ENCODE data around the gene NR3C2.

NR3C2 gene

DNA sequence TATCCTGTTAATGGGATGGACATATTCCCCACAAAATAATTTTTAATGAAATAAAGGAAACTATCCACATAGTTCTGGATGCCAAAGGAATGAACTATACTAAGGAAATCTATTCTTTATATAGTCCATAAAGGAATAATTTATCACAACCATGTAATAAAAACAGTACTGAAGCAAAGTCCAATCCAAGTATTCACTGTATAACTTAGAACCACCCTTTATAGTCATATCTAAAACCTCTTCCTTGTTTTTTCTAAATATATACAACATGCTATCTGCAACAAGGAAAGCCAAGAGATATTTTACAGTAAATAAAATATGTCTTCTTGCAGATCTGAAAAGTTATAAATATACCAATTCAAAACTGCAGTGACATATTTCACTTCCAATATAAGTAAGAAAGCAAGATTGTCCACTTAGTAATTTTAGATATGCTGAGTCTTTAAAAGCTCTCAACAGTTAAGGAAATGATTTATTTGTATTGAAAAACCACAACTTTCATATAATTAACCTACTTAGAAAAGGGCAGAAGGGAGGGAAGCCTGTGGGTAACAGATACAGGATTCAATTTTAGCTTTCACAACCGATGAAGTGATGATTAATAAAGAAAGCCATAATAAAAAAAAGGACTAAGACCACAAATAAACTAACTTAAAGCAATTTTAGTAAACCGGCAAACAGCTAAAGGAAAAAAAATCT is 8.0 kb downstream of the NR3C2 start:
- no peak for DNase-seq

DNA sequence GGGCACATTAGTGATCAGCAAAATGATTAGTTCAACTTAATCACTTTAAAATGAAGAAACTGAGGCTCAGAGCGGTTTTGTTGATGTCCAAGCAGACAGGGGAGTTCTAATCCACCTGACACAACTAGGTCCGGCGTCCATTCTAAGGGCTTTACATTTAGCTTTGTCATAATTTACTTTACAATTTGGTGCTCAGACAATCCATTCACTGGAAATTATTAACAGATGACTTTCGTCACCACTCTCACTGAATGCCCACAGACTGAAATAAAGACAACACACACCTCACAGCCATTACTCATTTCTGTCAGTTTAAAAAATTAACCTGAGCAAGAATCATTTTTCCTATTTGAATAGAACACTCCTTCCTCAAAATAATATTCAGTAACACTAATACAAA is 10.8 kb downstream of the NR3C2 start:
- DNase-seq = no peak

DNA sequence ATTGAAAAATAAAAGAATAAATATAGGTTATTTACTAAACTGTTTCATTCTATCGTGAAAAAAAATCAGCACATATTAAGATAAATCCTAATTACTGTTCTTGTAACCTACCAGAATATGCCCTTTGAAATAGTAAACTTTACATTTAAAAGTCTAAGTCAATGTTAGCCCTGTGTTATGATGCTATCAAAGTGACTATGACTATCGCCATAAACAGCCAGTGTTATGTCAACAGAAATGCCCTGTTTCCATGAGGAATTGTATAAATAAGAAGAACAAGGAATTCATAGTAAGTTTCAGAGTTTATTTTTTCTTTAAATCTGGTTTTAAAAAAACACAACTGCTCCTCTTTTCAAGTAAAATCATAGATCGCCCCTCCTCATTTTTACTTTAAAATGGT is 11.4 kb downstream of the NR3C2 start:
- no peak for DNase-seq

DNA sequence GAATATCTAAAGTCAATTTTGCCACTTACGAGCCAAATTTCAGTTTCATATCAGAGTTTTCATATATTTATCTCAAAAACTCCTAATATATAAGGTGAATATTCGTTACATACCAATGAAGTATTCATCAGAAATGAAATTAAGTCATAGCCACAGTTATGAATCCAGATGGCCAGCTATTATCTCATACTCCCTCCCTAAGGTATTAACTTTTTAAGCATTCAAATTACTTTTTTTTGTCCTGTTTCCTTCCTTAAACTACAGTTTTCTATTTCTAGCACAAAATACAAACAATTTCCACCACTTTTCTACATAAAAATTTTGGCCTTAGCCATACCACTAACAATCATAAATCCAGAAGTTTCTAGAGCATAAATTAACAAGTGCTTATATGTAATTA is 13.0 kb downstream of the NR3C2 start:
- DNase-seq = no peak

DNA sequence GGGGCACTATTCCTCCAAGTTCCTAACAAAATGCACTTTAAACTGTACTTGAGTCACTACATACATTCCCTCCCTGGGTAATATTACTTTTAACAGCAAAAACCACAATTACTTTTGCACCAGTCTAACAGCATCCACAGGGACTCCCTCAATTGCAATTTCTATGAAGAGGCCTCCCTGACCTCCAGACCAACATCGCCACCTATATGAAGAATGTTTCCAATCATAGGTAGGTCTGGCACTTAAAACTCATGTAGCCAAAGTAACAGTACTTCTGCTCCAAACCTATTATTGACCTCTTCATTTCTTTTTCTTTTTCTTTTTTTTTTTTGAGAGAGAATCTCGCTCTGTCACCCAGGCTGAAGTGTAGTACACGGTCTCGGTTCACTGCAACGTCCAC is 15.6 kb downstream of the NR3C2 start:
- no peak for DNase-seq

DNA sequence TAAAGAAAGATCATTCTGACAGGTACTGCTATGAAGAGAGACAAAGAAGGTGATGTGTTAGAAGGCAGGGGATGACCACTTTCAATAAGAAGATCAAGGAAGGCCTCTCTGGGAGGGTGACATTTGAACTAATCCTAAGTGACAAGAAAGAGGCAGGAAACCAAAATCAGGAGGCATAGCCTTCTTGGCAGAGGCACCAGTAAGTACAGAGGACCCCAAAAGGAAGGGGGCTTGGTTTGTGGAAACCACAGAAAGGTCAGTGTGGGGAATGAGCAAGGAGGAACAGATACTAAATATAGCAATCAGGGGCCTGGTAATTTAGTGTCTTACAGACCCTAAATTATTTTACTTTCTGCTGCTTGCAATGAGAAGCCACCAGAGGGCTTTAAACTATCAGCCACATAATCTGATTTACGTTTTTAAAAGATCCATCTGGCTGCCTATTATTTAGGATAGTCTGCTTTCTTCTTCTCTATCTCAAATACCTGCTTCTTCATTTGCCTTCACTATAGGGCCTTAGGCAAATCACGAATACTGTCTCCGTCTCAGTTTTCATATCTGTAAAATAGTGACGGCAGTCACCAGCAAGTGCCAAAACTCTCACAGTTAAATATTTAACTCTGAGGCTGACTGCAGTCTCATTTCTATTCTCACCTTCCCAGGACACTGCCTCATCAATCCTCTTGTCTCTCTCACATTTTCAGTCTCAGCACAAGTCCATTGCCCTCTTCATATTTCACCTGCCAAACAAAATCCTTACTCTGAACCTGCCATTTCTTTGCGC is 16.7 kb downstream of the NR3C2 start:
- DNase-seq = no peak

DNA sequence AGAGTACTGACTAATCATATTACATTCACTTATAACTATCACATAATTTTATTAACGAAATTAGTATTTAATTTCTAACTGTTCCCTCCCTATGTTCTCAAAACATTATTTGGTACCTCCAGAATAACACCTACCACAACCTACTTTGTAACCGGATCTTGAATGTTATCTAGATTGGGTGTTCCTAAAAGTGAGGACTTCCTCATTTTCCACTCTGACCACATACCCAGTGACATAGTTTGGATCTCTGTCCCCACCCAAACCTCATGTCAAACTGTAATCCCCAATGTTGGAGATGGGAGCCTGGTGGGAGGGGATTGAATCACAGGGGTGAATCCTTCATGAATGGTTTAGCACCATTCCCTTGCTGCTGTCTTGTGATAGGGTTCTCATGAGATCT is 21.8 kb downstream of the NR3C2 start:
- no peak for DNase-seq

DNA sequence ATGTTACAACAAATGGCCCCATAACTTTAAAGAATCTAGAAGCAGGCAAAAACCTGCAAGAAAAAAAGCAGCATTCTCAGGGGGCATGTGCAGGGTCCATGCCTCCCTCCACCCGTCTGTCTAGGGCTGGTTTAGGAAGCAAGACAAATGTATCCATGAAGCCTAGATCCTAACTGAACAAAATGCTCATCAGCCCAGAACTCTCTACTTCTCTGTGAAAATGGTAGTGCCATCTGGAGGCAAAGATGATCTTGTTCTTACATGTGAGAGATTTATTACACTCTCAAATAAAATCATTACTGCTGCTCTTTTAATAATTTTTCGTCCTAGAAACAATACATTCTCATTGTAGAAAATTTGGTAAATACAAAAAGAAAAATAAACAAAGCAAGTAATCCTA is 26.7 kb downstream of the NR3C2 start:
- no peak for DNase-seq

DNA sequence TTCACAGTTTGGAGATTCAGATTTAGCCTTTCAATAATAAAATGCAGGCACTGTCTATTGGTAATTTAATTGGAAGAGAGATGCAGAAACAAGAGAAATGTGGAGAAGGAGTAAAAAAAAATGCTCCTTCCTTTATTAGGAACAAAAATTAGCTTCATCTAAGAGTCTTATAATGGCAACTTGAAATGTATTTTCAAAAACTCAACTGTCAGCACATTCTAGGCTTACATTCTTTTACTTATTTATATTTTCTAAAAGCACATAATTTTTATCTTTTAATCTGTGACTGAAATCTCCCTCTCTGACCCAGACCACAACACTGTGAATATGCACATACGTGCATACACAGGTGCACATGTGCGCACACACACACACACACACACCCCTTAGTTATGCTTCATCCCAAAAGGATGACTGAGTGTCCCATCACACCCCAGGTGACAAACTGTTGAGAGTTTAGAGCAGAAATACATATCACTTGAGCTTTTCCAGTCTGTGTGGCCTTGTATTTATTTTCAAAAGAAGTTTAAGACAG is 29.7 kb downstream of the NR3C2 start:
- DNase-seq = no peak

DNA sequence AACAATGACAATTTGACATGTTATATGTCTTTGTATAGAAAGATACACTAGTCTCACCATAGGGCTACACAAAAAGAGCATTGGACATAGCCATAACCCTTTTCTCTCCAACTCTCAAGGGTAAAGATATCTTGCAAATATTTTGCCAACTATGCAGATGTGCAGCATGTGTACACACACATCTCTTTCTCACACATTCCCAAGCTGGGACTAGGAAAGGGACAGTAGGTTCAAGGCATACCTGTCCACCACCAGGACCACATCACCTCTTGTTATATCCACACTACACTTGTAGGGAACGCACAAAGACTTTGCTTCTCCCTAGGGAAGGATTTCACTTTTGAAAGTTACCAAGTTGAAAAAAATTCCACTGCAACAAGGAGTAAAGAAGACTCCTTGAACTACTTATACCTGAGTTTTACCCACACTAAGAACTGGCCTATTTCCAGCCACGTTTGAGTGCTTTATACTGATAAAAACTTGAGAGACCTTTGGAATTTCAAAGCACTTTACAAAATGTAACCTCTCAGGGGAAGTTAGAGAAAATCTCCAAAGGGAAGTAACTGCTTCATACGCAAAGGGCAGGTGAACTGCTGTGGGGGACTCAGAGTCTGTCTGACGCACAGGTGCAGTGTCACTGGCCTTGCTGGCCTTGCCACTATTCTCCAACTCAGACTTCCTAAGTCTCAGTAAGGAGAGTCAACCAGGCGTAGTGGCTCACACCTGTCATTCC is 36.9 kb downstream of the NR3C2 start:
- no peak for DNase-seq

DNA sequence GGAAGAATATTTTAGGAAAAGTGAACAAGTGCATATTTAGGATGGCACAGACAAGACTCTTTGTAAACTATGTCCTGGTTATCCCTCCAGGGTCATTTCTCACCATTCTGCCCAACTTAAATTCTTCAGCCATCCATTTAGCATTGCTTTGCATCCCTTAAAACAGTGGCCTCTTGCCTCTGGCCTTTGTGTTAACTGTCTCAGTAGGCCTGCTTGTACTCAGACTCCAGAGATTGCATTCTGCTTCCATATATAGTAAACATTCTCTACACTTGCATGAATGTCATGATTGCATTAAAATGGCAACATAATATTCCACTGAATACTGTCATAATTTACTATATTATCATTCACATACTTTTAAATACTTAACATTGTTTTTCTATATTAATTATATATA is 43.2 kb downstream of the NR3C2 start:
- no peak for DNase-seq

DNA sequence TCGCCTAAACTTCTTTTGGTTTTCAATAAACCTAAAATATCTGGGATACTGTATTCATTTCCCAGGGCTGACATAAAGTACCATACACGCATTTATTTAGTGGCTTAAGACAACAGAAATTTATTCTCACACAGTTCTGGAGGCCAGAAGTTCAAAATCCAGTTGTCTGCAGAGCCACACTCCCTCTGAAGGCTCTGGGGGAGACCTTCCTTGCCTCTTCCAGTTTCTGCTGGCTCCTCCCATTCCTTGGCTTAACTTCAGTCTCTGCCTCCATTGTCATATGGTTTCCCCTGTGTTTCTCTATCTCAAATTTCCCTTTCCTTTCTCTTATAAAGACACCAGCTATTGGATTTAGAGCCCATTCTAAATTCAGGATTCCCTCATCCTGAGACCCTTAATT is 44.4 kb downstream of the NR3C2 start:
- DNase-seq = no peak

DNA sequence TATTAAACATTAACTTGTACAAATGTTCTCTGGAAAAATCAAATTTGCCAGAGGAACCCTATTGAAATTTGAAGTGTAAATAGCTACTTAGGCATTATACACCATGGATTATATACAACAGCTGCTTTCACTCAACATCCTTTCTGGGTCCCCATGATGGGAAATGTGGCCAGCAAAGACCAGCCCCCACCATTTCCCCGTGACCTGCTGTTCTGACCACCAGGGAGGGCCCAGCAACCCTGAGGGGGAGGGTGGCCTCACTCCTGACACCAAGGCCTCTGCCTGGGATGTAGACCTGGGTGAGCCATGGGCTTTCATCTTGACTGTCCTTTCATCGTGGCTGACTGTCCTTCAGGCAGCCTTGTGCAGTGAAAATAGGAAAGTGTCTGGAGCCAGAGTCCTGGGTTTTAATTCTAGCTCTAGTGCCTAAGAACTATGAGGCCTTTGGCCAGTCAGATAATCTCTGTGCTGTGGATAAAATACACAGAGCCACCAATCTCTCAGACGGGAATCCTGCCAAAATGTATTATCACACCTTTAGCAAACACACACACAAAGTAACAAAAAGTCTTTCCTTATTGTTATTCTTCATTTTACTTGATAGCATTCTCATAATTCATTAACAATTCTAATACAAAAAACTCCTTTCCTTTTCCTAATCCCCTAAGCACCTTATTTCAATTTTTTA is 45.1 kb downstream of the NR3C2 start:
- no peak for DNase-seq

DNA sequence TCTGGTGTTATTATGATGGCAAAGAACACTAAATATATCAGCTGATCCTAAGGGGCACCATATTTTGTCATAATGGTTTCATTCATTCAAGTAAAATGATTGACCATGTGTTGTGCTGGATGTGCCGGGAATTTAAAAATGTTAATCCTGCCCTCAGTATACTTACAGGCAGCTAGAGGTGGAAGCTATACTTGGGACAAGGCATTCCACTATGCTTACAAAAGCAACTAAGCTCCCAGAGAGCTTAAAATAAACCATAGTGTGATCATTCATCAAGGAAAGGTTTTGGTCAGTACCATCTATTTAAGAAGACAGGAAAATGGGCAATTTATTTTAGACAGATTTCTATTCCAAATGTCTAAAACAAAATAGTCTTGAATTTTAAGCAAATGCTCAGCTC is 46.4 kb downstream of the NR3C2 start:
- DNase-seq = no peak

DNA sequence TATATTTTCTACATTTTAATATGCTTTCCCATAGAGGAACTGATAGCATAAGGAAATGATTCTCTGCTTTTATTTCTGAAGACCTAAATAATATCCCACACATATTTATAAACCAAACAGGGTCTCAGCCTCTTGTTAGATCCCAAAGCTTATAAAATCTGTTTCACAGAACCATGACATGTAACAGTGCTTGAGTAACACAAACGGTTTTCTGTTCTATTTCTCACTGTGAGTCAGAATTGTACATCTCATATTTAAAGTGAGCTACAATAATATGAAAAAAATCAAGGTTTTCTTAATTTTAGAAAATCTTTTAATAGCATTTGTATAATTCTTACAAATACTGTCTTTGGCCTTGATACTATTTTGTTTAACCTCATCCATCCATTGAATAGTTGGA is 51.2 kb downstream of the NR3C2 start:
- DNase-seq = no peak

DNA sequence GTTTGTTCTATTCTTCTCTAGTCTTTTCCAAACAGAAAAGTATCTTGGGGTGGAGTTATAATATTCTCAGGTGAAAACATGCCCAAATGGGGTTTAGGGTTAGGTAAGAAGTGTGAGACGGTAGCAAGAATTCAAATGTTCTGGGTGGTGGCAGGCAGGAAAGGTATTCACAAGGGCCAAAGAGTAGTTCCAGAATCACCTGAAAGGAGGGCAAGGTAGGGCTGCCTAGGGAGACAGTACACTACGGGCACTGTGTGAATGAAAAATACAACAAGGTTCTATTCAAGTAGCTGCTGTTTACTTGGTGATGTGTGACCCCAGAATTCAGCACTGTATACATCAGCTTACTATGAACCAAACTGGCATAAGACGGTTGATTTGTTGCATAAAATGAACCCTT is 51.9 kb downstream of the NR3C2 start:
- DNase-seq = no peak

DNA sequence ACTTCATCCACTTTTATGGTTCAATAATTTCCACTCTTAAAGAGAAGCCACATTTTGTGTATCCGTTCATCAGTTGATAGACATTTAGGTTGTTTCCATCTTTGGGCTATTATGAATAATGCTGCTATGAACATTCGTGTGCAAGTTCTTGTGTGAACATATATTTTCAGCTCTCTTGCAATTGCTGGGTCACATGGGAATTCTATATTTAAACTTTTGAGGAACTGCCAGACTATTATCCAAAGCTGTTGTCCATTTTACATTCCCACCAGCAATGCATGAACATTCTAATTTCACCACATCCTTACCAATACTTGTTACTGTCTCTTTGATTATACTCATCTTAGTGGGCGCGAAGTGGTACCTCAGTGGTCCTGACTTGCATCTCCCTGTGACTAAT is 61.9 kb downstream of the NR3C2 start:
- no peak for DNase-seq

DNA sequence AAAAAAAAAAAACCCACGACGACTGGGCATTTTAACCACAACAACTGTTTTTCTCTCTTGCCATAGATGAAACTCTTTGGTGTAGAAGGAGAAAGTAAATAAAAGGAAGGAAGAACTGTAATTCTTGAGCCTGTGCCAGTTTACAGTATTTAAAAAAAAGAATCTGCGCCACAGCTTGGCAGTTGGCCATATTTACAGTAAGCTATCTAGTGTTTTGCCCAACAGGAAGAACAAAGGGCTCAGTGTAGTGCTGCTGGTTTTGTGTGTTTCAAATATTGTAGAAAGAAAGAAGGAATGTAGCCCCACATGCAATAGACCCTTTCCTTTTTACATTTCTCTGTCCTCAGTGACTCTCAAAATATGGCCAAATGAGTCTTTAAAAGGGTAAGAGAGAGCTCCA is 66.1 kb downstream of the NR3C2 start:
- DNase-seq = no peak

DNA sequence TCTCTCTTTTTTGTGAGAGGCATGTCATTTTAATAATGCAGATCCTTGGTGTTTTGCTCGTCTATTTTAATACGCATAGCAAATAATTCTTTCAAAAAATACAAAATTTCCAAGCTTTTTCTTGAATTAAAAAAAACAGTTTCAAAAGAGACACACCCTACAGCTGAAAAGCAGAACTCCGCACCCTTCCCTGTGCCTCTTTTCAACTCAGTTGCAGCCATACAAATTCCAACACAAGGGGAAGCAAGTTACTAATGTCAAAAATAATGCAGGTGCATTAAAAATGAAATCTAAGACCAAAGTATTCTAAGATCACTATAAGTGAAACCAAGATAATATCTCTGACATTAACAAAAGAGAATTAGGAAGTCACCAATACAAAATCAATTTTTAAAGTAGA is 66.6 kb downstream of the NR3C2 start:
- DNase-seq = no peak

DNA sequence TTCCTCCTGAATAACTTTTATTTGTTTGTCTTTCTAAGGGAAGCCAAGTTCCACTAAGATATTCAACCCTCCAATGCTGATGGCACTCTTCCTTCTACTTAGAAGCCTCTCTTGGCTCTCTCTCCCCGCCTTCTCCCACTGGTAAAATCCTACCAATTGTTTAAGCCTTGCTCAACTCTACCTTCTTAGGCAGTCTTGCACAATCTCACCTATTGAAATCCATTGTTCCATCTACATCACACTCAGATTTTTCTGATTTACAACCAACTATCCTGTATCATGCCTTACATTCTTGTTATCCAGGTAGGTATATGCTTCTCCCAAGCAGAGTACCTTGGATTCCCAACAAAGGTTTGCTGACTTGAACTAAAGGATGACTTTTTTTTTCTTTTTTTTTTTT is 69.1 kb downstream of the NR3C2 start:
- no peak for DNase-seq

DNA sequence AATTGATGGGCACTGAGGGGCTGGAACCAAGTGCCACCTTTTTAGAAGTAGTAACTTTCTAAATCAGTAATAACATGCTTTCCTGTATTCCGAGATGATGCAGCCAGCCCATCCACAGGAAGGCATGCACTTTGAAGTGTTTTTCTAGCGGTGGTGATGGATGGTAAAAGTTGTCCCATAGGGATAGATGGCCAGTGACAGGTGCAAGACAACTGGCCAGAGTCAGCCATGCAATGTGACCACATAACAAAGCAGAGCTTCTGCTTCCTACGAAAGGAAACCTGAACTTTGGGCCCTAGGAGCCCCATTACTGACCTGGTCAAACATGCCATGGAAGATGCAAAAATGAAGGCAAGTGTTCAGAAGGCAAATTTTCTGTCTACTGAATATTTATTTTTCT is 72.3 kb downstream of the NR3C2 start:
- DNase-seq = no peak

DNA sequence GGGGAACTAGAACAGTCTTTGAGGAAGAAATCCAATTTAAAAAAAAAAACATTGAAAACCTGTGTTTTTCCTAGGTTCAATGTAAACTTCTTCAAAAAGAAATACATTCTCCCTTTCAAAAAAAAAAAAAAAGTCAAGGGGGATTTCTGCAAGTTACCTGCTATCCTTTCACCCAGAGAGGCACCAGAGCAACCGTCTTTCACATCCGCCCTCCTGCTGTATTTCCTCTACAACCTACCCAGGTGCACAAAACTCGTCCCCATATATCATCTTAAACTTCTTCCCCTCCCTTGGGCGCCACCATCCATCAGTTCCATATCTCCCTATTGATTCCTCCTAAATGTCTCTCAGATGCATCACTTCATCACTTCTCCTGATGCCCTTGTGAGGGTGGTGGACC is 74.5 kb downstream of the NR3C2 start:
- no peak for DNase-seq

DNA sequence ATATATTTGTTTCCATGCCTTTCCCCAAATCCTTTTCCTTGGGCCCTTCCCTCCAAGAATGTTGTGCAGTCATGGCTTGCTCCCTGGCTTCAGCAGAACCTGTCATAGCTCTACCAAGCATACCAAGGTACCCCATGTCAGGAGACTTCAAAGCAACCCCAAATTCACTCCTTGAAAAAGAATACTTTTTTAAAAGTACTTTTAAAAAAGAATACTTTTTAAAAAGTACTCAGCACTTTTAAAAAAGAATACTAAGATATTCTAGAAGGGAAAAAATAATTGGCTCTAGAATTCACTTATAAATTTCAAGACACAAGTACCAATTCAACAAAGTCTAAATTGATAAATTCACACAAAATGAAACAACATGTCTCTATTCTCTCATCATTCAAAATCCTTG is 76.0 kb downstream of the NR3C2 start:
- DNase-seq = no peak

Measured in activated CD8-positive, alpha-beta memory T cell treated with anti-CD3 and anti-CD28 coated beads, Interleukin-2, amount 50 U/mL, for 48 hours (primary cell).